GM21447 (cell line): ENCODE data around the gene MEG3.
"Not testable (repeated sequence)": the region's sequence is repeated elsewhere in the genome, so short reads cannot be mapped to it uniquely, and the experiment has no call there.

Experiments used
- ATAC-seq: cut with Tn5 transposase; IDR thresholded peaks from one replicate; pipeline ENCODE4 v1.9.1; 2021; ENCODE audit not compliant: unreplicated experiment

Gene MEG3

GRCh38 chr14:100813291-100813690, 12.6 kb upstream of the MEG3 start:
- ATAC-seq = no peak

- ATAC-seq = no peak
Measured at GRCh38 chr14:100815478-100816285, 10.2 kb upstream of the MEG3 start.

- no peak for ATAC-seq
Measured at GRCh38 chr14:100816286-100816949, 9.5 kb upstream of the MEG3 start.

GRCh38 chr14:100816950-100817901, 8.7 kb upstream of the MEG3 start:
- ATAC-seq = no peak

- no peak for ATAC-seq
Measured at GRCh38 chr14:100818221-100818699, 7.7 kb upstream of the MEG3 start.

GRCh38 chr14:100818923-100819322, 7.0 kb upstream of the MEG3 start:
- not testable (repeated sequence) for ATAC-seq

GRCh38 chr14:100819453-100819828, 6.5 kb upstream of the MEG3 start:
- ATAC-seq = no peak

GRCh38 chr14:100819829-100820475, 6.0 kb upstream of the MEG3 start:
- ATAC-seq = no peak

GRCh38 chr14:100820957-100821356, 5.0 kb upstream of the MEG3 start:
- ATAC-seq = no peak

- no peak for ATAC-seq
Measured at GRCh38 chr14:100822013-100822412, 3.9 kb upstream of the MEG3 start.

- ATAC-seq = no peak
Measured at GRCh38 chr14:100822532-100823296, 3.2 kb upstream of the MEG3 start.

GRCh38 chr14:100823413-100824080, 2.4 kb upstream of the MEG3 start:
- no peak for ATAC-seq

- no peak for ATAC-seq
Measured at GRCh38 chr14:100824091-100824551, 1.8 kb upstream of the MEG3 start.

- no peak for ATAC-seq
Measured at GRCh38 chr14:100824901-100825712, 811 bp upstream of the MEG3 start.

GRCh38 chr14:100826391-100827100, 628 bp downstream of the MEG3 start:
- ATAC-seq = no peak

GRCh38 chr14:100827101-100828021, 1.4 kb downstream of the MEG3 start:
- no peak for ATAC-seq
